Esophagus squamous epithelium (tissue), 4 donors: ENCODE data around the gene KSR2.

Source experiments
- CTCF ChIP-seq, 6 experiments: fragments of 450-650 bp in 4 of 6; fragments of 200-600 bp in 2 of 6; sonication (generic) in 2 of 6; IDR thresholded peaks; one replicate each; pipeline ENCODE4 v1.5.1; 2016 to 2019; ENCODE audit warnings: antibody characterized with exemption in 6 of 6, mild to moderate bottlenecking in 4 of 6, moderate library complexity in 4 of 6
- POLR2A ChIP-seq, 4 donors: fragments of 450-650 bp; IDR thresholded peaks; one replicate each; pipeline ENCODE4 v1.6.1; 2017; ENCODE audit warnings: antibody characterized with exemption in 4 of 4, mild to moderate bottlenecking in 4 of 4, moderate library complexity in 3 of 4

GRCh38 chr12:117577122-117577657 is 391.6 kb downstream of the KSR2 start:
- TF ChIP-seq CTCF (IDR thresholded peaks at IDR 0.05) (no peak), POLR2A (IDR thresholded peaks at IDR 0.05) (no peak)
